Mesothelial cell of epicardium (in vitro differentiated cells): ENCODE data around the gene HYAL2. TPM values are rescaled to one million over a fixed set of nuclear protein-coding genes. Genes with fewer than 3 reads are reported as not detected.

Experiments used
- DNase-seq, 2 experiments: peaks; one replicate each; pipeline ENCODE4 v3.0.0; 2021; ENCODE audit warnings: low spot score in 2 of 2; ENCODE audit not compliant: unreplicated experiment in 2 of 2
- H3K27ac Mint-ChIP-seq: 2 replicates; pipeline ENCODE4 v1.8.0; 2021; ENCODE audit warnings: mixed read lengths
- H3K27me3 Mint-ChIP-seq: 2 replicates; pipeline ENCODE4 v1.8.0; 2021; ENCODE audit warnings: low read depth, mixed read lengths
- H3K36me3 Mint-ChIP-seq: 2 replicates; pipeline ENCODE4 v1.8.0; 2021; ENCODE audit warnings: mixed read lengths
- H3K4me1 Mint-ChIP-seq: 2 replicates; pipeline ENCODE4 v1.8.0; 2021; ENCODE audit warnings: mixed read lengths
- H3K4me3 Mint-ChIP-seq: 2 replicates; pipeline ENCODE4 v1.8.0; 2021; ENCODE audit warnings: mild to moderate bottlenecking, moderate library complexity, mixed read lengths
- H3K9me3 Mint-ChIP-seq: 2 replicates; pipeline ENCODE4 v1.8.0; 2021; ENCODE audit warnings: mixed read lengths
- CTCF ChIP-seq: fragments of 200-600 bp; sonication (generic); IDR thresholded peaks from one replicate; pipeline ENCODE4 v1.5.0; 2021; ENCODE audit warnings: antibody characterized with exemption; ENCODE audit not compliant: unreplicated experiment
- total RNA-seq: library from RNA; stranded (reverse); gene quantifications from 3 replicates; pipeline ENCODE4 v1.2.1, GENCODE V29; 2021

Gene HYAL2
- total RNA-seq, 1 donor from 2014 or later: 75.1 TPM

DNA sequence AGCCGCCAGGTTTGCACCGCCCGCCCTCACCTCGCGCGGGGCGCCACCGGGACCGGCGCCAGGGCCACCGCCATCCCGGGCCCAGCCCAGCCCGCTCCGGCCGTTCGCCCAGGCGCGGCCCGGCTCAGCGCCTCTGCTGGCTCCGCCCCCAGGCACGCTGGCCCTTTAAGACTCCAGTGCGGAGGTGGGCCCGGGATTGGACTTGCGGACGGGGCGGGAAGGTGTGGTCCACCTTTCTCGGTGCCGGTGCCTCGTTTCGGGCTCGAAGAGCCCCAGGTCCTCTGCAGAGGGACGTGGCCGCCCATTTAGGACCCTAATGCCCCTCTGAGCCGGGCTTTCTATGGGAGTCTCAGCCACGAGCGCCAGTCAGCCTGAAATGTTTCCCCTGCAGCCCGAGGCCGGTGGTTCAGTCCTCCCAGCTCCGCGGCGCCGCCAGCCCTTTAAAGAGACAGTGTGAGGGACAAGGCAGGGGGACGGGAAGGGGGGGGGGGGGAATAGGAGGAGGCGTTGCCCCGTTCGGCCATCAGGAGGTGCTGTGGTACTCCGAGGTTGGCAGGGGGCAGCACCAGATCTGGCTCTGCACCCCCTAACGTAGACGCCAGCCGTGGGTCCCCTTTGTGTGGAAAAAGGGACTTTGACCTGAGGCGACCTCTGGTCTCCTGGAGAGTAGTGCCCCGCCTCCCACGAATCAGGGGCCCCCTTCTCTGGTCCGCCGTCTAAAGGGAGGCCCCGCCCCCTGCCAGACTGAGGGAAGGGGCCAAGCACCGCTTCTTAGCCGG is 1.0 kb downstream of the HYAL2 start:
- Mint-ChIP-seq H3K4me3 (peak overlapping the region; percentile 88), H3K27me3 (no peaks in the 10 kb centered on the region), H3K9me3 (no peaks in the 10 kb centered on the region), H3K27ac (peak overlapping the region; percentile 95), H3K36me3 (peaks cover 8% of the 10 kb centered on the region), H3K4me1 (peaks cover 52% of the 10 kb centered on the region)
- peak; percentile 60 for TF ChIP-seq CTCF
- peak; percentile 71 to 88 for DNase-seq

GRCh38 chr3:50320853-50321335 is 1.7 kb downstream of the HYAL2 start:
- peak overlapping the region; percentile 90 for H3K27ac Mint-ChIP-seq
- no peaks in the 10 kb centered on the region for H3K27me3 Mint-ChIP-seq
- peak overlapping the region; percentile 88 for H3K4me3 Mint-ChIP-seq
- peaks cover 12% of the 10 kb centered on the region for H3K36me3 Mint-ChIP-seq
- TF ChIP-seq CTCF: no peak
- peak; percentile 73 to 84 for DNase-seq
- no peaks in the 10 kb centered on the region for H3K9me3 Mint-ChIP-seq
- peaks cover 56% of the 10 kb centered on the region for H3K4me1 Mint-ChIP-seq

DNA sequence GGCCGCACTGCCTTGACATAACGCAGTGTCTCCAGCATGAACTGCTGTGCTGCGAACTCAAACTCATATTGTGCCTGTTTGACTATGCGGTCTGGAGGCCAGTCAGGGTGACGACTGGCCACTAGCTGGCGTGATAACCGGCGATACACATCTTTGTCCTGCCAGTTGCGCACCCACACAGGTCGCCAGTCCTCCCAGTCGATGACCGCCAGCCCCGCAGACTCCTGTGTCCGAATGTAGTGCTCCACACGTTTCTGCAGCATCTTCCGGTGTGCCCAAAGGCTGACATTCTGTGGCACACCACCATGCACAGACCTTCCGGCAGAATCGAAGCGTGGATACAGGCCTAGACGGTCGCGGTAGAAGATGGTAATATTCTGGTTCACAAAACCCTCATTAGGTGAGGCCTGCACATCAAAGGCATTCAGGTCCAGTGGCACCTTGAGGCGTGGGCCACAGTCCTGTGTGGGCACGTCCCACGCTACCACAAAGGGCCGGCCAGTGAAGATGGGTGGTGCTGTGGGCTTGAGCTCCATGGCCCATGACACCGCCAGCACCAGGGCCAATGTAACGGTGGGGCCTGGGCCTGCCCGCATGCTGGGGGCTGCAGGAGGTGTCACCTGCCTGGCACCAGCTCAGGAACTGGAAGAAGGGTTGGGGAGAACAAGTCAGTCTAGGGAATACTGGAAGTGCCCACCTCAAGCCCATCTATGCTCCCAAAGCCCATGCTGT is 2.5 kb downstream of the HYAL2 start:
- DNase-seq: no peak
- Mint-ChIP-seq H3K36me3 (peaks cover 15% of the 10 kb centered on the region), H3K4me1 (peaks cover 56% of the 10 kb centered on the region), H3K4me3 (peak overlapping the region; percentile 88), H3K27ac (peak overlapping the region; percentile 90), H3K9me3 (no peaks in the 10 kb centered on the region), H3K27me3 (no peaks in the 10 kb centered on the region)
- TF ChIP-seq CTCF: no peak

DNA sequence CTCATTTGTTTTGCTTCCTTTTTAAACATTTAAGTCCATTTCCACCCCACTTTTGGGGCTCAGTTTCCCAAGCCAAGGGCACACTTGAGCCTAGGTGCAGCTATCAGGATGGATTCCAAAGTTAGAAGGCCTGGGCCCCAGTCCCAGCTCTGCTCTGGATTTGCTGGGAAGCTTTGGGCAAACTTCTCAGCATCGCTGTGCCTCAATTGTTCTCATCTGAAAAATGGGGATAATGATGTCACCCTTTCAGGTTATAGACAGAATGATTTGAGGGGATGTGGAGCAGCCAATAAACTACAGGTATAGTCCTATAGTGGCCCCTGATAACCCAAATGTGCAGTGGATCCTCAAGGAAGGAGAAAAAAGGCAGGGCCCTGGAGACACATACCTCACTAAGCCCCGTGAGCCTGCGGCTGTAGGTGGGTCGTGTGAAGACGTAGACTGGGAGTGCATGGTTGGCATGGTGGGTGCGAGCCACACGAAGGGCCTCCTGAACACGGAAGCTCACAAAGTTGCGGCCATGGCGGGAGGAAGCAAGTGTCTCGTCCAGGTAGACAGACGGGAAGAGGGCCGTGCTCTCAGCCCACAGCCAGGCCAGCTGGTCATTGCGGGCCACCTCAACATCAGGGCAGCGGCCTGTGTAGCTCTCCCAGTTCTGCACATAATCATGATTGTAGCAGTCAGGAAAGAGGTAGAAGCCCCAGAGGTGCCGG is 3.2 kb downstream of the HYAL2 start:
- no peak for TF ChIP-seq CTCF
- Mint-ChIP-seq H3K27ac (no peak overlapping the region), H3K9me3 (no peaks in the 10 kb centered on the region), H3K4me3 (peak overlapping the region; percentile 88), H3K4me1 (peaks cover 51% of the 10 kb centered on the region), H3K27me3 (no peaks in the 10 kb centered on the region), H3K36me3 (peaks cover 16% of the 10 kb centered on the region)
- no peak for DNase-seq

- peaks cover 51% of the 10 kb centered on the region for H3K4me1 Mint-ChIP-seq
- no peak for TF ChIP-seq CTCF
- H3K4me3 Mint-ChIP-seq: peak overlapping the region; percentile 88
- no peak for DNase-seq
- no peaks in the 10 kb centered on the region for H3K27me3 Mint-ChIP-seq
- H3K36me3 Mint-ChIP-seq: peaks cover 22% of the 10 kb centered on the region
- no peak overlapping the region for H3K27ac Mint-ChIP-seq
- no peaks in the 10 kb centered on the region for H3K9me3 Mint-ChIP-seq
These were observed 3.9 kb downstream of the HYAL2 start for GRCh38 chr3:50318615-50319014.
